ENCODE results near the gene FADS2. TPM values are rescaled to one million over a fixed set of nuclear protein-coding genes. Genes with fewer than 3 reads are reported as not detected.

FADS2 gene
- total RNA-seq, 4 donors from 2014 or later, result 2.2 to 13.7 (median 6.8) TPM

GRCh38 chr11:61814958-61815789, 12.9 kb upstream of the FADS2 start:
- TF ChIP-seq POLR2A (IDR thresholded peaks at IDR 0.05) (peak in 2 of 4 donors; percentile 92 to 94), CTCF (IDR thresholded peaks at IDR 0.05) (no peak)
- 3 to 4% methylated on average over 6 to 17 of the region's 66 CpGs for WGBS, 2 donors
- H3K27ac ChIP-seq, result peak overlapping the region; percentile 86 to 99 (median 92)
- H3K9me3 ChIP-seq, result no peaks in the 10 kb centered on the region
- peaks cover 0 to 29% (median 3%) of the 10 kb centered on the region in 4 donors for H3K27me3 ChIP-seq
- H3K4me3 ChIP-seq, result peak overlapping the region; percentile 47 to 83 (median 58)
- H3K4me1 ChIP-seq, result peaks cover 17 to 55% (median 25%) of the 10 kb centered on the region in 3 donors
- H3K36me3 ChIP-seq, result peaks cover 0 to 28% (median 0%) of the 10 kb centered on the region in 3 donors
- DNase-seq, result peak; percentile 31
- intact Hi-C loops (cut with DNase I), result no loop called here

- no peak for TF ChIP-seq POLR2A (IDR thresholded peaks at IDR 0.05)
- TF ChIP-seq CTCF (IDR thresholded peaks at IDR 0.05), result no peak
- peak overlapping the region; percentile 47 to 83 (median 58) for H3K4me3 ChIP-seq
- peaks cover 0 to 29% (median 3%) of the 10 kb centered on the region in 4 donors for H3K27me3 ChIP-seq
- no peaks in the 10 kb centered on the region for H3K9me3 ChIP-seq
- DNase-seq, result no peak
- 0 to 2% methylated on average over 33 to 43 of the region's 69 CpGs for WGBS, 2 donors
- peak overlapping the region; percentile 86 to 99 (median 92) for H3K27ac ChIP-seq
- H3K36me3 ChIP-seq, result peaks cover 0 to 19% (median 0%) of the 10 kb centered on the region in 3 donors
- intact Hi-C loops (cut with DNase I), result no loop called here
- H3K4me1 ChIP-seq, result peaks cover 22 to 64% (median 25%) of the 10 kb centered on the region in 3 donors
Measured at GRCh38 chr11:61815790-61816735, 12.0 kb upstream of the FADS2 start.

DNA sequence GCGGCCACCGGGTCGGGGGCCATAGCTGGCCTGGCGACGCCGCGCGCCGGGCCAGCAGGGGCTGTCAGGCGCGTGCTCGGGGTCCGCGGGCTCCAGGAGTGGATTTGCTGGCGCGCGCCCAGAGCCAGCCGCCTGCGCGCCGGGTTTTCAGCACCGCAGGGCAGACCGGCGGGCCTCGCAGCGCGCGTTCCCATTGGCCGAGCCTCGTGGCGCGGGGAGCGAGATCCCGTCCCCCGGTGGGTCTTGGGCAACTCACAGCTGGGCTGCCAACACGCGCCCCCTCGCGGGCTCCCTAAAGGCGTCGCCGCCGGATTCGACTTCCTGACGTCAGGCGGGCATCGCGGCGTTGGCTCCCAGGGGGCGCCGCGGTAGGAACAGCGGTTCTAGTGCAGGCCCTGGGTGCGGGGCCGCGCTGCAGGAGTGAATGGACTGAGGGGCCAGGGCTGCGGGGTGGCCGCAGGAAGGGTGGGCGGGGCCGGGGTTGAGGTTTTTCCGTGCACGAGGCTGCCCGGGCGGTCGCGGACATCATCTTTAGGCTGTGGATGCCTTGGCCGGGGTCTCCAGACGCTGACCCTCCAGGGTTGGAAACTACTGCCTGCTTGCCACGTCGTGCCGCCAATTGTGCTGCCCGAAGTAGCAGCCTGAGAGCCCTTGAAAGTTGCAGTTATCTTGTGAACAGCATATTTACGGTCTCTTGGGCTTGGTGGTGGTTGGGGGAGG, 11.2 kb upstream of the FADS2 start, which contains the start of gene FADS1:
Gene FADS1 (minus strand): TSS at position 268 of the 720 bp plus-strand sequence. CDS start 74 bp downstream, at position 194.
- DNase-seq, result no peak
- intact Hi-C loops (cut with DNase I), result no loop called here
- no peaks in the 10 kb centered on the region for H3K9me3 ChIP-seq
- H3K4me1 ChIP-seq, result peaks cover 22 to 66% (median 25%) of the 10 kb centered on the region in 3 donors
- WGBS, 2 donors, result 8 to 11% methylated on average over 7 to 11 of the region's 73 CpGs
- H3K27me3 ChIP-seq, result peaks cover 0 to 29% (median 3%) of the 10 kb centered on the region in 4 donors
- peak within 1 kb of the TSS; percentile 47 to 83 (median 58) for H3K4me3 ChIP-seq
- peaks cover 0 to 11% (median 0%) of the 10 kb centered on the region in 3 donors for H3K36me3 ChIP-seq
- H3K27ac ChIP-seq, result peak within 1 kb of the TSS; percentile 86 to 99 (median 92)
- TF ChIP-seq POLR2A (IDR thresholded peaks at IDR 0.05), result peak in 2 of 4 donors; percentile 49 to 52
- TF ChIP-seq CTCF (IDR thresholded peaks at IDR 0.05), result peak in 5 of 6 experiments; percentile 4 to 41 (median 33)

GRCh38 chr11:61817471-61818202, 10.5 kb upstream of the FADS2 start:
- H3K36me3 ChIP-seq, result peaks cover 0 to 3% (median 0%) of the 10 kb centered on the region in 3 donors
- WGBS, 2 donors, result 76 to 81% methylated on average over 6 of the region's 6 CpGs
- intact Hi-C loops (cut with DNase I), result no loop called here
- H3K27me3 ChIP-seq, result peaks cover 0 to 29% (median 3%) of the 10 kb centered on the region in 4 donors
- peak overlapping the region; percentile 86 to 99 (median 92) for H3K27ac ChIP-seq
- DNase-seq, result no peak
- no peaks in the 10 kb centered on the region for H3K9me3 ChIP-seq
- TF ChIP-seq POLR2A (IDR thresholded peaks at IDR 0.05) (no peak), CTCF (IDR thresholded peaks at IDR 0.05) (no peak)
- peaks cover 22 to 66% (median 25%) of the 10 kb centered on the region in 3 donors for H3K4me1 ChIP-seq
- H3K4me3 ChIP-seq, result peak overlapping the region in 3 of 4 donors; percentile 57 to 83 (median 59)
